ENCODE data around the gene MDM4.
"Not testable (repeated sequence)": the region's sequence is repeated elsewhere in the genome, so short reads cannot be mapped to it uniquely, and the experiment has no call there.

MDM4 gene

GRCh38 chr1:204558467-204558866 lies 42.3 kb downstream of the MDM4 start:
- Histone ChIP-seq H2AFZ (ENCODE audit: low read length) (no peak overlapping the region), H3K27me3 (replicated peaks; ENCODE audit: insufficient read depth, low read length) (no peaks in the 10 kb centered on the region), H3K79me2 (ENCODE audit: low read length) (peaks cover 8% of the 10 kb centered on the region; the same call in 1 of the 2 replicates), H3K4me1 (ENCODE audit: low read length) (peaks cover 7% of the 10 kb centered on the region), H3K27ac (ENCODE audit: low read length) (no peak overlapping the region), H3K9ac (ENCODE audit: low read length) (no peak overlapping the region), H3K9me2 (replicated peaks; ENCODE audit: insufficient read depth, low read length) (no peaks in the 10 kb centered on the region), H4K20me1 (ENCODE audit: insufficient read depth, low read length) (no peaks in the 10 kb centered on the region), H3K4me2 (ENCODE audit: low read depth, low read length) (no peak overlapping the region), H3K4me3 (ENCODE audit: low read length) (no peak overlapping the region), H3K9me3 (replicated peaks; ENCODE audit: insufficient read depth, low read length) (no peaks in the 10 kb centered on the region), H3K36me3 (replicated peaks; ENCODE audit: insufficient read depth, low read length) (no peaks in the 10 kb centered on the region), H3F3A (ENCODE audit: insufficient read depth, low read length) (peaks cover 8% of the 10 kb centered on the region; the same call in 1 of the 2 replicates)
- DNase-seq: no peak
- TF ChIP-seq CTCF (IDR thresholded peaks at IDR 0.05; ENCODE audit: low read length): no peak
- no peak for TF ChIP-seq EZH2phosphoT487 (IDR thresholded peaks at IDR 0.05; ENCODE audit: low read length)
- TF ChIP-seq EZH2 (optimal IDR thresholded peaks at IDR 0.05; ENCODE audit: low read depth, low read length): no peak

GRCh38 chr1:204560002-204560401 lies 43.8 kb downstream of the MDM4 start:
- not testable (repeated sequence) for H3K36me3 ChIP-seq (replicated peaks; ENCODE audit: insufficient read depth, low read length); H2AFZ ChIP-seq (ENCODE audit: low read length); DNase-seq; H3K9me3 ChIP-seq (replicated peaks; ENCODE audit: insufficient read depth, low read length); H3K9me2 ChIP-seq (replicated peaks; ENCODE audit: insufficient read depth, low read length); H3K27ac ChIP-seq (ENCODE audit: low read length); H3K79me2 ChIP-seq (ENCODE audit: low read length); H3K27me3 ChIP-seq (replicated peaks; ENCODE audit: insufficient read depth, low read length); H3K9ac ChIP-seq (ENCODE audit: low read length); H3K4me3 ChIP-seq (ENCODE audit: low read length); H4K20me1 ChIP-seq (ENCODE audit: insufficient read depth, low read length); H3K4me2 ChIP-seq (ENCODE audit: low read depth, low read length)
- H3F3A ChIP-seq (ENCODE audit: insufficient read depth, low read length): peaks cover 21% of the 10 kb centered on the region
- peaks cover 19% of the 10 kb centered on the region for H3K4me1 ChIP-seq (ENCODE audit: low read length)

GRCh38 chr1:204560590-204561150 lies 44.5 kb downstream of the MDM4 start:
- H3K9ac ChIP-seq (ENCODE audit: low read length): no peak overlapping the region
- H3K4me2 ChIP-seq (ENCODE audit: low read depth, low read length): no peak overlapping the region
- no peaks in the 10 kb centered on the region for H3K36me3 ChIP-seq (replicated peaks; ENCODE audit: insufficient read depth, low read length)
- TF ChIP-seq CTCF (IDR thresholded peaks at IDR 0.05; ENCODE audit: low read length): no peak
- no peak for TF ChIP-seq EZH2 (optimal IDR thresholded peaks at IDR 0.05; ENCODE audit: low read depth, low read length)
- TF ChIP-seq EZH2phosphoT487 (IDR thresholded peaks at IDR 0.05; ENCODE audit: low read length): no peak
- no peak overlapping the region for H2AFZ ChIP-seq (ENCODE audit: low read length)
- H3K27me3 ChIP-seq (replicated peaks; ENCODE audit: insufficient read depth, low read length): no peaks in the 10 kb centered on the region
- peaks cover 26% of the 10 kb centered on the region for H3K4me1 ChIP-seq (ENCODE audit: low read length)
- no peaks in the 10 kb centered on the region for H3K9me2 ChIP-seq (replicated peaks; ENCODE audit: insufficient read depth, low read length)
- no peak for DNase-seq
- H3K4me3 ChIP-seq (ENCODE audit: low read length): no peak overlapping the region
- no peaks in the 10 kb centered on the region for H4K20me1 ChIP-seq (ENCODE audit: insufficient read depth, low read length)
- no peaks in the 10 kb centered on the region for H3K79me2 ChIP-seq (ENCODE audit: low read length)
- no peaks in the 10 kb centered on the region for H3K9me3 ChIP-seq (replicated peaks; ENCODE audit: insufficient read depth, low read length)
- H3K27ac ChIP-seq (ENCODE audit: low read length): no peak overlapping the region
- H3F3A ChIP-seq (ENCODE audit: insufficient read depth, low read length): peaks cover 27% of the 10 kb centered on the region
